ENCODE data around the gene SCAMP4. TPM values are rescaled to one million over a fixed set of nuclear protein-coding genes. Genes with fewer than 3 reads are reported as not detected.

Gene SCAMP4
- total RNA-seq, 4 donors from 2014 or later: 48.6 to 73.4 (median 58.1) TPM

- Histone ChIP-seq H3K27ac (no peak overlapping the region), H3K4me3 (no peak overlapping the region), H3K36me3 (peaks cover 0 to 41% of the 10 kb centered on the region in 2 donors), H3K27me3 (no peaks in the 10 kb centered on the region), H3K9me3 (no peaks in the 10 kb centered on the region), H3K4me1 (peaks cover 0 to 32% (median 0%) of the 10 kb centered on the region in 3 donors)
- TF ChIP-seq POLR2A (IDR thresholded peaks at IDR 0.05) (no peak), POLR2AphosphoS5 (IDR thresholded peaks at IDR 0.05) (no peak), EP300 (IDR thresholded peaks at IDR 0.05) (no peak)
- TF ChIP-seq, protein P1, sequence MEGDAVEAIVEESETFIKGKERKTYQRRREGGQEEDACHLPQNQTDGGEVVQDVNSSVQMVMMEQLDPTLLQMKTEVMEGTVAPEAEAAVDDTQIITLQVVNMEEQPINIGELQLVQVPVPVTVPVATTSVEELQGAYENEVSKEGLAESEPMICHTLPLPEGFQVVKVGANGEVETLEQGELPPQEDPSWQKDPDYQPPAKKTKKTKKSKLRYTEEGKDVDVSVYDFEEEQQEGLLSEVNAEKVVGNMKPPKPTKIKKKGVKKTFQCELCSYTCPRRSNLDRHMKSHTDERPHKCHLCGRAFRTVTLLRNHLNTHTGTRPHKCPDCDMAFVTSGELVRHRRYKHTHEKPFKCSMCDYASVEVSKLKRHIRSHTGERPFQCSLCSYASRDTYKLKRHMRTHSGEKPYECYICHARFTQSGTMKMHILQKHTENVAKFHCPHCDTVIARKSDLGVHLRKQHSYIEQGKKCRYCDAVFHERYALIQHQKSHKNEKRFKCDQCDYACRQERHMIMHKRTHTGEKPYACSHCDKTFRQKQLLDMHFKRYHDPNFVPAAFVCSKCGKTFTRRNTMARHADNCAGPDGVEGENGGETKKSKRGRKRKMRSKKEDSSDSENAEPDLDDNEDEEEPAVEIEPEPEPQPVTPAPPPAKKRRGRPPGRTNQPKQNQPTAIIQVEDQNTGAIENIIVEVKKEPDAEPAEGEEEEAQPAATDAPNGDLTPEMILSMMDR (IDR thresholded peaks at IDR 0.05): no peak
- WGBS, 2 donors (ENCODE audit: low coverage in 1 of 2): 80% methylated on average over 1 of the region's 37 CpGs; no CpG with 5 or more reads in 1 of the 2 donors
- no peak for ATAC-seq
Measured at GRCh38 chr19:1911995-1912394, 6.8 kb downstream of the SCAMP4 start.

DNA sequence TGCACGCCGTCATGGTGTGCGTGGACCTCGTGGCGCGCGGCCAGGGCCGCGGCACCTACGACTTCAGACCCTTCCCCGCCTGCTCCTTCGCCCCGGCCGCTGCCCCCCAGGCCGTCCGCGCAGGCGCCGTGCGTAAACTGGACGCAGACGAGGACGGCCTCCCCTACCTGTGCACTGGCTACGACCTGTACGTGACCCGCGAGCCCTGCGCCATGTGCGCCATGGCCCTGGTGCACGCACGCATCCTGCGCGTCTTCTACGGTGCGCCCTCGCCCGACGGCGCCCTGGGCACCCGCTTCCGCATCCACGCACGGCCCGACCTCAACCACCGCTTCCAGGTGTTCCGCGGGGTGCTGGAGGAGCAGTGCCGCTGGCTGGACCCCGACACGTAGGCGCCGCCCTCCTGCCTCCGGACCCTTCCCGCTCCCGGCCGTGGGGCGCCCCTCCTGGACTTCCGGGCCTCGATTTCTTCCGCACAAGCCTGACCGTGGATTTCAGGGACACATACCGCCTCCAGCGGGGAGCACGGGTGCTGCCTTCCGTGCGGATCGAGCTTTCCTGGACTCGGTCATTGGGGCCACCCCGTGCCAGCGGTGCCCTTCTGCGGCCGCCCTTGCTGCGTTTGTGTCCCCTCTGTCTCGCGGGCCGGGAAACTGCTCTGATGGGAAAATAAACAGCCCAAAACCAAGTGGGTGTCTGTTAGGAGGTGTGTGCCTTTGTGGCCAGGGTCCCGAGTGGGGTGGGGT lies 7.7 kb downstream of the SCAMP4 start:
- ATAC-seq: no peak
- no peaks in the 10 kb centered on the region for H3K9me3 ChIP-seq
- peaks cover 0 to 23% (median 0%) of the 10 kb centered on the region in 3 donors for H3K4me1 ChIP-seq
- H3K27me3 ChIP-seq: no peaks in the 10 kb centered on the region
- 97 to 100% methylated on average over 2 to 34 of the region's 77 CpGs for WGBS, 2 donors (ENCODE audit: low coverage in 1 of 2)
- H3K4me3 ChIP-seq: no peak overlapping the region
- H3K27ac ChIP-seq: no peak overlapping the region
- no peak for TF ChIP-seq EP300 (IDR thresholded peaks at IDR 0.05)
- no peak for TF ChIP-seq POLR2AphosphoS5 (IDR thresholded peaks at IDR 0.05)
- TF ChIP-seq, protein P1 (IDR thresholded peaks at IDR 0.05): no peak
- no peak for TF ChIP-seq POLR2A (IDR thresholded peaks at IDR 0.05)
- peaks cover 0 to 49% of the 10 kb centered on the region in 2 donors for H3K36me3 ChIP-seq

DNA sequence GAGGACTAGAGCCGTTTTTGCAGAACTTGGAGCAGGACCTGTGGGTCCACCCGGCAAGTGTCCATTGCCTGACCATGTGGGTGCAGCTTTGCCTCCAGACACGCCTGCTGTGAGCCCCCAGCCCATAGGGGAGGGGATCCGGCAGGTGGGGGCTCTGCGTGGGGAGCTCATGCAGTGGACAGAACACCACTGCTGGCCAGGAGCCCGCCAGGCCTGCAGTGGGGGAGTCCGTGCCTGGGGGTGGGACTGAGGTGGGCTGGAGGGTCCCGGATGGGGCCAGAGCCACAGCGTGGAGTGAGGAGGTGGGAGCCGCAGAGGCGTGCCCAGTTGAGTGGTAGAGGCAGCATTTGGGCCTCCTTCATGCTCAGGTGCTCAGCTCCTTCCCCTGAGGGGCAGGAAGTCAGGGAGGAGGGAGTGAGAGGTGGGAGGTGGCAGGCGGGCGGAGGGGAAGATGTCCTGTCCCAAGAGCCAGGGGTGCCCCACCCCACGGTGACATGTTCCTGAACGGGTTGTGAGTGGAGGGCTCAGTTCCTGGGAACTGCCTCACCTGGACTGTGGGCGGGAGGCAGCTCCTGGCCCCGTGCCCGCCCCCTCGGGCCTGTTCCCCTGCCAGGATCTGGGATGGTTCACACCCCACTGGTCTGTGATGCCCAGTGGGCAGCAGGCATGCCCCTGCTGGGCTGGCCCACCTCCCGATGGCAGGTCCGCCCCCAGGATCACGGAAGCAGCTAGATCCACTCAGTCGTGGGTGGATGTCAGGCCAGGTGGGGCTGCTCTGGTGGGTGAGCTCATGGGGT lies 8.8 kb downstream of the SCAMP4 start:
- TF ChIP-seq POLR2AphosphoS5 (IDR thresholded peaks at IDR 0.05): no peak
- WGBS, 2 donors (ENCODE audit: low coverage in 1 of 2): 50% methylated on average over 2 of the region's 23 CpGs; no CpG with 5 or more reads in 1 of the 2 donors
- Histone ChIP-seq H3K4me1 (peaks cover 0 to 12% (median 0%) of the 10 kb centered on the region in 3 donors), H3K4me3 (no peak overlapping the region), H3K27ac (no peak overlapping the region), H3K36me3 (peaks cover 0 to 59% of the 10 kb centered on the region in 2 donors), H3K9me3 (no peaks in the 10 kb centered on the region), H3K27me3 (no peaks in the 10 kb centered on the region)
- ATAC-seq: no peak

- no peak overlapping the region for H3K4me3 ChIP-seq
- no peak for ATAC-seq
- H3K4me1 ChIP-seq: peaks cover 0 to 3% (median 0%) of the 10 kb centered on the region in 3 donors
- no peaks in the 10 kb centered on the region for H3K27me3 ChIP-seq
- H3K36me3 ChIP-seq: peaks cover 0 to 69% of the 10 kb centered on the region in 2 donors
- H3K9me3 ChIP-seq: no peaks in the 10 kb centered on the region
- TF ChIP-seq EP300 (IDR thresholded peaks at IDR 0.05) (no peak), POLR2A (IDR thresholded peaks at IDR 0.05) (no peak), POLR2AphosphoS5 (IDR thresholded peaks at IDR 0.05) (no peak)
- TF ChIP-seq, protein P1 (IDR thresholded peaks at IDR 0.05): no peak
- WGBS, 2 donors (ENCODE audit: low coverage in 1 of 2): 40% methylated on average over 1 of the region's 23 CpGs; no CpG with 5 or more reads in 1 of the 2 donors
- no peak overlapping the region for H3K27ac ChIP-seq
Measured at GRCh38 chr19:1914826-1915341, 9.7 kb downstream of the SCAMP4 start.

DNA sequence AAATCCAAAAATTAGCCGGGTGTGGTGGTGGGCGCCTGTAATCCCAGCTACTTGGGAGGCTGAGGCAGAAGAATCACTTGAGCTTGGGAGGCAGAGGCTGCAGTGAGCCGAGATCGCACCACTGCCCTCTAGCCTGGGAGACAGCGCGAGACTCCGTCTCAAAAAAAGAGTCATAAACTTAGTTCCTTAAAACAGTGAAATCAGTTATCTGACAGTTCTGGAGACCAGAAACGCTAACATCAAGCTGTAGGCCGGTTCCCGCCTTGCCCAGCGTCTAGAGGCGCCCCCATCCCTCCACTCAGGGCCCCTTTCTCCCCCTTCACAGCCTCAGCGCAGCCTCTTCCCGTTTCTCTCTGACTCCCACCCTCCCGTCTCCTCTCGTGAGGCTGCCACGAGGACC lies 11.9 kb downstream of the SCAMP4 start:
- Histone ChIP-seq H3K4me1 (no peaks in the 10 kb centered on the region), H3K9me3 (no peaks in the 10 kb centered on the region), H3K27me3 (no peaks in the 10 kb centered on the region), H3K27ac (no peak overlapping the region), H3K4me3 (no peak overlapping the region), H3K36me3 (peaks cover 0 to 85% of the 10 kb centered on the region in 2 donors)
- TF ChIP-seq POLR2A (IDR thresholded peaks at IDR 0.05) (no peak), POLR2AphosphoS5 (IDR thresholded peaks at IDR 0.05) (no peak), EP300 (IDR thresholded peaks at IDR 0.05) (no peak)
- TF ChIP-seq, protein P1 (IDR thresholded peaks at IDR 0.05): no peak
- ATAC-seq: no peak
- WGBS, 2 donors (ENCODE audit: low coverage in 1 of 2): 81 to 86% methylated on average over 9 to 11 of the region's 17 CpGs
